Adrenal gland (tissue), 12 donors: ENCODE data around the gene DCXR. TPM values are rescaled to one million over a fixed set of nuclear protein-coding genes. Genes with fewer than 3 reads are reported as not detected.

ENCODE experiments used
- DNase-seq, 7 donors: peaks; one replicate each; pipeline ENCODE4 v3.0.0-alpha.2; 2019 to 2020
- H3K27ac ChIP-seq, 5 donors: fragments of 200-600 bp; sonication (generic) in 4 of 5; 1 replicate in 3 of 5; 2 replicates in 2 of 5; pipeline versions ENCODE4 v1.5.1 to v1.8.0; 2016 to 2020; ENCODE audit warnings: mild to moderate bottlenecking in 1 of 5
- H3K27me3 ChIP-seq: fragments of 200-600 bp; 2 replicates; pipeline ENCODE4 v1.8.0; 2021
- H3K36me3 ChIP-seq, 2 donors: fragments of 200-600 bp; replicated peaks in 1 of 2; 1 replicate in 1 of 2; 2 replicates in 1 of 2; pipeline versions ENCODE4 v1.5.1 to v1.8.0; 2018 to 2022
- H3K4me1 ChIP-seq, 2 donors: fragments of 200-600 bp; replicated peaks in 1 of 2; 1 replicate in 1 of 2; 2 replicates in 1 of 2; pipeline versions ENCODE4 v1.5.1 to v1.8.0; 2018 to 2021
- H3K4me3 ChIP-seq, 4 donors: fragments of 200-600 bp; sonication (generic) in 3 of 4; one replicate each; pipeline ENCODE4 v1.5.1; 2016 to 2018
- H3K9me3 ChIP-seq, 3 donors: fragments of 200-600 bp; sonication (generic) in 1 of 3; replicated peaks in 1 of 3; 1 replicate in 2 of 3; 2 replicates in 1 of 3; pipeline versions ENCODE4 v1.5.1 to v1.8.0; 2016 to 2021
- POLR2A ChIP-seq, 2 donors: fragments of 450-650 bp; IDR thresholded peaks; one replicate each; pipeline ENCODE4 v1.6.1; 2017; ENCODE audit warnings: antibody characterized with exemption in 2 of 2, mild to moderate bottlenecking in 2 of 2, moderate library complexity in 1 of 2
- WGBS, 4 donors: extraction: QIAGEN DNeasy Blood & Tissue Kit in 2 of 4; methylation state at CpG; one replicate each; pipeline versions ENCODE4 v1.1.5 to v1.1.7; 2013 to 2017; 5-methylcytosine and 5-hydroxymethylcytosine counted together
- intact Hi-C, 2 donors: fragments of 100-400 bp; cut with DNase I; formaldehyde crosslinking; loops; one replicate each; pipeline versions ENCODE4 v1.14.1 to v1.15.0; 2022 to 2023
- polyA plus RNA-seq, 3 donors: library from polyadenylated mRNA; stranded (reverse); fragments of 200-250 nt in 2 of 3; fragments of 350-450 nt in 1 of 3; fragmentation: Illumina TruSeq in 1 of 3; extraction: RNeasy Lipid Tissue Mini Kit (QIAGEN cat#74804) in 1 of 3; gene quantifications; one replicate each; pipeline ENCODE4 v1.2.3, GENCODE V29; 2013 to 2014
- total RNA-seq, 9 donors: library from RNA; depleted of rRNA in 4 of 9; stranded (reverse); fragments of >200 nt in 4 of 9; fragments of 120-200 nt in 1 of 9; fragmentation: NEBNext Ultra II Directional in 1 of 9; extraction: Animal tissue kit (Norgen Biotek cat#: 25700) in 1 of 9; gene quantifications; one replicate each; pipeline versions ENCODE4 v1.1.0 to v1.2.4, GENCODE V29; 2013 to 2023
- TF ChIP-seq, protein P1 (sequence below), 6 experiments: fragments of 450-650 bp in 4 of 6; fragments of 200-600 bp in 2 of 6; sonication (generic) in 1 of 6; IDR thresholded peaks; 1 replicate in 5 of 6; 2 replicates in 1 of 6; pipeline versions ENCODE4 v1.5.1 to v1.8.0; 2016 to 2021; ENCODE audit warnings: antibody characterized with exemption in 6 of 6, mild to moderate bottlenecking in 2 of 6, moderate library complexity in 1 of 6
- donor health status: healthy with polysubstance abuse.
- donor health status: Bipolar disorder and iron deficiency.
- donor health status: DM: yes; HTN: yes; CAD: no.
- donor health status: DM: no; HTN: no; CAD: no.
- donor health status: DM: no; HTN: no; CAD: no.
- donor health status: DM: yes; HTN: yes; CAD: no.

The DCXR gene
- total and polyA plus RNA-seq, 12 donors, result 66.9 to 183 (median 104) TPM

DNA sequence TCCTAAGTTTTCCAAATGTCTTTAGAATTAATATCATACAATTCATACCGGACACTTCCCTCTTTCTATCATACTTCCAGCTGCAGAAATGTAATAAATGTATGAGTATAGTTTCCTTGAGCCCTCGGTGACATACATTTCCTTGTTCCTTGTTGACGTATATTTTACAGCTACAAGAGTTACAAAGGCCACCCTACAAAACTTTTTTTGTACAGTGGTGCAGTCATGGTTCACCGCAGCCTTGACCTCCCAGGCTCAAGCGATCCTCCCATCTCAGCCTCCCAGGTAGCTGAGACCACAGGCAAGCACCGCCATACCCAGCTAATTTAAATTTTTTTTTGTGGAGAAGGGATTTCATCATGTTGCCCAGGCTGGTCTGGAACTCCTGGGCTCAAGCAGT, 35.3 kb upstream of the DCXR start:
- Histone ChIP-seq H3K27ac (no peak overlapping the region), H3K4me1 (no peaks in the 10 kb centered on the region), H3K27me3 (no peaks in the 10 kb centered on the region), H3K4me3 (no peak overlapping the region), H3K36me3 (no peaks in the 10 kb centered on the region), H3K9me3 (no peaks in the 10 kb centered on the region)
- intact Hi-C loops, result no loop called here
- WGBS, 4 donors, result 79 to 89% (median 84%) methylated on average over 6 of the region's 6 CpGs
- DNase-seq, result no peak
- TF ChIP-seq, protein P1, sequence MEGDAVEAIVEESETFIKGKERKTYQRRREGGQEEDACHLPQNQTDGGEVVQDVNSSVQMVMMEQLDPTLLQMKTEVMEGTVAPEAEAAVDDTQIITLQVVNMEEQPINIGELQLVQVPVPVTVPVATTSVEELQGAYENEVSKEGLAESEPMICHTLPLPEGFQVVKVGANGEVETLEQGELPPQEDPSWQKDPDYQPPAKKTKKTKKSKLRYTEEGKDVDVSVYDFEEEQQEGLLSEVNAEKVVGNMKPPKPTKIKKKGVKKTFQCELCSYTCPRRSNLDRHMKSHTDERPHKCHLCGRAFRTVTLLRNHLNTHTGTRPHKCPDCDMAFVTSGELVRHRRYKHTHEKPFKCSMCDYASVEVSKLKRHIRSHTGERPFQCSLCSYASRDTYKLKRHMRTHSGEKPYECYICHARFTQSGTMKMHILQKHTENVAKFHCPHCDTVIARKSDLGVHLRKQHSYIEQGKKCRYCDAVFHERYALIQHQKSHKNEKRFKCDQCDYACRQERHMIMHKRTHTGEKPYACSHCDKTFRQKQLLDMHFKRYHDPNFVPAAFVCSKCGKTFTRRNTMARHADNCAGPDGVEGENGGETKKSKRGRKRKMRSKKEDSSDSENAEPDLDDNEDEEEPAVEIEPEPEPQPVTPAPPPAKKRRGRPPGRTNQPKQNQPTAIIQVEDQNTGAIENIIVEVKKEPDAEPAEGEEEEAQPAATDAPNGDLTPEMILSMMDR (IDR thresholded peaks at IDR 0.05), result no peak
- no peak for TF ChIP-seq POLR2A (IDR thresholded peaks at IDR 0.05)

DNA sequence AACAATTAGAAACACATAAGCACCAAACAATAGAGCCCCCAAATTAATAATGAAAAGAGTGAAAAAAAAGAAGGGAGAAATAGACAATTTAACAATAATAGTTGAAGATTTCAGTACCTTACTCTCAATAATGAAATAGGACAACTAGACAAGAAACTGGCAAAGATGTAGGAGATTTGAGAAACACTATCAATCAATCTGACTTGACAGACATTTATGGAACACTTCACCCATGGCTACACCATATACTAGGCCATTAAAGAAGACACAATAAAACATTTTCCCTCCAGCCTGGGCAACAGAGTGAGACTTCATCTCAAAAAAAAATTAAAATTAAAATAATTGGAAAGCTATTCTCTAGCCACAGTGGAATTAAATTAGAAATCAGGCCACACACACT, 33.1 kb upstream of the DCXR start:
- intact Hi-C loops, result no loop called here
- Histone ChIP-seq H3K9me3 (no peaks in the 10 kb centered on the region), H3K36me3 (no peaks in the 10 kb centered on the region), H3K4me1 (peaks cover 5 to 7% of the 10 kb centered on the region in 2 donors), H3K27ac (no peak overlapping the region), H3K27me3 (no peaks in the 10 kb centered on the region), H3K4me3 (no peak overlapping the region)
- no peak for DNase-seq
- no peak for TF ChIP-seq POLR2A (IDR thresholded peaks at IDR 0.05)
- TF ChIP-seq, protein P1 (IDR thresholded peaks at IDR 0.05), result no peak

DNA sequence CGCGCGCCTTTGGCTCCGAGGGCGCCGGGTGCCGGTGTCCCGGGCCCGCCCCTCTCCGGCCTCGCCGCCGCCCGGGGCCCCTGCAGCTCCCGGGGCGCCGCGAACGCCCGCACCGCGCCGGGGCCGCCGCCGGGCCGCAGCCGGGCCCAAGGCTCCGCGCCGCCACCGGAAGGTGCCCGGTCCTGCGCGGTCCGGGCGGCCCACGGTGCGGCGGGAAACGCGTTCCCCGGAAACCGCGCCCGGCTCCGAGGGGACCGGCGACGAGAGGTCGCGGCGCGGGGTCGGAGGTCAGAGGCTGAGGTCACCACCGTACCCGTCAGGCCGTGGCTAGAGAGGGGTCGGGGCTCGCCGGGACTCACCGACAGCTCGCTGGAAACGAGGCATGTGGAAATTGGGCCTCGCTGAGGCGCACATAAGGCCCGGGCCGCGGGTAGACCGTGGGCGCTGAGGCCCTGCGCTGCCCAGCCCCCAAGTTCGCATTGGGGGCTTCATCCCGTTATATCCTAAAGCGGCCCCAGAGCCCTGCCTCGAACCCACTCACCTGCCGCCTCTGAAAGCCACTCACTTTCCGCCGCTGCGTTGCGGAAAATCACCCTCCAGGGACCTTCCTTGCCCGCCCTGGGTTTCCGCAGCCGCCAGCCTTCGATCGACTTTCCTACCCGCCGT, 28.3 kb upstream of the DCXR start, which contains the start of gene DUS1L:
Gene DUS1L, minus strand, starts transcription at position 167 of the 666 bp plus-strand sequence. CDS start 745 bp downstream, outside the sequence.
- peak; percentile 47 to 72 (median 58) for DNase-seq
- Histone ChIP-seq H3K27me3 (no peaks in the 10 kb centered on the region), H3K36me3 (peaks cover 0 to 17% of the 10 kb centered on the region in 2 donors), H3K27ac (peak within 1 kb of the TSS in 4 of 5 donors; percentile 52 to 87 (median 80)), H3K9me3 (no peaks in the 10 kb centered on the region), H3K4me3 (peak within 1 kb of the TSS; percentile 34 to 65 (median 57)), H3K4me1 (peaks cover 12 to 17% of the 10 kb centered on the region in 2 donors)
- 12 to 74% (median 32%) methylated on average over 8 to 88 of the region's 88 CpGs for WGBS, 4 donors
- intact Hi-C loops, result no loop called here
- TF ChIP-seq, protein P1 (IDR thresholded peaks at IDR 0.05), result peak in 1 of 6 experiments; percentile 21
- peak; percentile 28 to 84 for TF ChIP-seq POLR2A (IDR thresholded peaks at IDR 0.05)

DNA sequence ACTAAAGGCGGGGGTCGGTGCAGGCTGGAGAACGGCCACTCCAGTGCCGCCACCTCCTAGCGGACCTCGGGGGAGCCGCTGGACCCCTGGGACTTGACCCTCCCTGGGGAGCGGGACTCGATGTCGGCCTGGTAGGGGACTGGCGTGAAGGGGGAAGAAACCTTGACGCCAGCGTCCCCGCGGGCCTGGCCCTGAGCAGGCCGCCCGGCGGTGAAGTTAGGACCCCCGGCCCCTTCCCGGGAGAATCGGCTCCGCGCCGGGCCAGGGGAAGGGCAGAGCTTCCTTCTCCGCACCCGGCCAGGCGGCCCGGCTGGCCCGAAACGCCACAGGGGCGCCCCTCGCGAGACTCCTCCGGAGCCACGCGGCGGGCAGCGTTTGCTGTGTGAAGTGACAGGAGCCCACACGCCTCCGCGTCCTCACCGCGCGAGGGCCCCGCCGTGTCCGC, 27.7 kb upstream of the DCXR start:
- Histone ChIP-seq H3K27me3 (no peaks in the 10 kb centered on the region), H3K27ac (peak overlapping the region in 3 of 5 donors; percentile 52 to 87 (median 52)), H3K4me1 (peaks cover 12 to 17% of the 10 kb centered on the region in 2 donors), H3K4me3 (peak overlapping the region; percentile 32 to 65 (median 57)), H3K9me3 (no peaks in the 10 kb centered on the region), H3K36me3 (peaks cover 0 to 23% of the 10 kb centered on the region in 2 donors)
- intact Hi-C loops, result no loop called here
- WGBS, 4 donors, result 1 to 4% (median 2%) methylated on average over 11 to 47 of the region's 47 CpGs; no CpG with 5 or more reads in 1 of the 4 donors
- peak in 1 of 7 donors; percentile 44 for DNase-seq
- TF ChIP-seq, protein P1 (IDR thresholded peaks at IDR 0.05), result no peak
- TF ChIP-seq POLR2A (IDR thresholded peaks at IDR 0.05), result no peak
